COLO829 (cell line): ENCODE results near the gene GH2.
"Not testable (repeated sequence)": the region's sequence is repeated elsewhere in the genome, so short reads cannot be mapped to it uniquely, and the experiment has no call there.

Experiments used
- DNase-seq: peaks from one replicate; pipeline ENCODE4 v3.0.0; 2012; ENCODE audit warnings: low spot score

The GH2 gene

GRCh38 chr17:63873577-63873976, 8.2 kb downstream of the GH2 start, which contains the start of gene CSH2:
Gene CSH2, minus strand, starts transcription at chr17:63873677. Its CDS starts 63 bp downstream, at chr17:63873614.
- DNase-seq, result not testable (repeated sequence)

DNA sequence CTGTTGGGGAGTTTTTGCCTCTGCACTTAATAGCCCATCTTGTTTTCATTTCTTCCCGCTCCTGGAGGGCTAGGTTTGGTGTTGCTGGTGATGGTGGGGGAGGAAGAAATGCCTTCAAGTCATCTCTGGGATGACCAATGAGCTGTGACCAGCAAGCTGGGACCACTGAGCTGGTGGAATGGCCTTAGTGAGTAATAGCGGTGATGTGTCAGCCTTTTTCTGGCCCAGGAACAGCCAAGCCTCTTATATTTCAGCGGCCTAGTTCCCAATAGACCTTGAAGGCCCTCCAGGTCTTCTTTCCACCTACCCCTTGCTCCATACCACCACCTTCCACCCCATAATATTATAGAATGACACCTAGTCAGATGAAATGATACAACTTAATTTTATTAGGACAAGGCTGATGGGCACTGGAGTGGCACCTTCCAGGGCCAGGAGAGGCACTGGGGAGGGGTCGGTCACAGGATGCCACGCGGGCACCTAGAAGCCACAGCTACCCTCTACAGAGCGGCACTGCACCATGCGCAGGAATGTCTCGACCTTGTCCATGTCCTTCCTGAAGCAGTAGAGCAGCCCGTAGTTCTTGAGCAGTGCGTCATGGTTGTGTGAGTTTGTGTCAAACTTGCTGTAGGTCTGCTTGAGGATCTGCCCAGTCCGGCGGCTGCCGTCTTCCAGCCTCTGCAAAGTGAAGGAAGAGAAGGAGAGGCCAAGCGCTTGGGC, 9.9 kb downstream of the GH2 start:
- not testable (repeated sequence) for DNase-seq

- not testable (repeated sequence) for DNase-seq
Observed at GRCh38 chr17:63870292-63870665, 11.5 kb downstream of the GH2 start.

DNA sequence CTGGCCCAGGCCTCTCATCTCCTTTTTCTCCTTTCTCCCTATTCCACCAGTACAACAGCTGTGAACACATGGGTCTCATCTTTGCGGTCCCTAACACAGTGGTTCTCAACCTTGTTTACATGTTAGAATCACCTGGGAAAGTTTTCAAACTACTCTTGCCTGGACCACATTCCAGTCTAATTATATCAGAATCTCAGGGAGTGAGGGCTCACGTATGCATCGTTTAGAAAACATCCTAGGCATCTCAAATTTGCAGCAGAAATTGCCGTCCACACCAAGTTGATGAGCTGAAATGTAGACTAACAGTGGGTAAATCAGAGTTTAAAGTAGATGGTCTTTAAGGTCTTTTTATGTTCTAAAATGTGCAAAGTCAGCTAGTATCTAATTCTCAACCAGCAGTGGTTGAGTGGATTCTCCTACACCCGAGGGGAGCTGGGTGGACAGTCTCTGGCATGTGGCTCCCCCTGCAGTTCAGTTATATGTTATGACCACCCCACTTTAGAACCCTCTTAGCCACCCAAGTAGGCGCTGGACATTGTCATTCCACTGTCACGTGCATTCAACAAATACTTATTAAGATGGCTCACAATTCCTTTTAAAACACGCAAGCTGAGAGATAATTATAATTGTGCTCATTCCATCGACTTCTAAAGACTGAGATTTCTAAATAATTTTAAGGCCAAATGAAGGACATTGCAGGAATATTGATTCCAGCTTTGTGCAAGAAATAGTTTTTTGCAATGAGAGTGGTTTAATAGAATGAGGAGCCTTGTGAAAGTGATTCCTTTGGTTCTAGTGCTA, 12.1 kb downstream of the GH2 start:
- not testable (repeated sequence) for DNase-seq

DNA sequence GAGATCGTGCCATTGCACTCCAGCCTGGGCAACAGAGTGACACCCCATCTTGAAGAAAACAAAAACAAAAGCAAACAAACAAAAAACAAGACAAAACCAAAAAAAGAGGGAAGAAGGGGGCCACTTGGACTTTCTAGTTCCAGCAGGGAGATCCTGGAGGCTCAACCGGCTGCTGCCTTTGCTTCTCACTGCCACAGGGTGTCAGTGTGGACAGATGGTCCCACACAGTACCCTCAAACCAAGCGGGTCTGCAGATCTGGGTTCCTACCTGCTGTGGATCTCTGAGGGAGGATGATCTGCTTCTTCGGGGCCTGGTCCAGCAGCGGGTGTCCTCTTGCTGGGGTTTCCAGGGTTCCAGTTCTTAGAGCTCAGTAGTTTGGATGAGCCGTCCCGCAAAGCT, 15.1 kb downstream of the GH2 start:
- not testable (repeated sequence) for DNase-seq

- no peak for DNase-seq
Observed at GRCh38 chr17:63859257-63859656, 22.5 kb downstream of the GH2 start.

DNA sequence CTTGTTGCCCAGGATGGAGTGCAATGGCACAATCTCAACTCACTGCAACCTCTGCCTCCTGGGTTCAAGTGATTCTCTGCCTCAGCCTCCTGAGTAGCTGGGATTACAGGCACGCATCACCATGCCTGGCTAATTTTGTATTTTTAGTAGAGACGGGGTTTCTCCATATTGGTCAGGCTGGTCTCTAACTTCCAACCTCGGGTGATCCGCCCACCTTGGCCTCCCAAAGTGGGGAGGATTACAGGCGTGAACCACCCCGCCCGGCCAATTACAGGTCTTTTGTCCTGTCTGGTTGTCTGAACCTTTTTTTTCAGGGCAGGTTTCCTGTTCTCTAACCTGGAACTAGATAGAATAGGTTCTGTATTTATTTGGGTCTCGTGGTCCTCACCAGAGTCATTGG, 25.3 kb downstream of the GH2 start:
- not testable (repeated sequence) for DNase-seq

DNA sequence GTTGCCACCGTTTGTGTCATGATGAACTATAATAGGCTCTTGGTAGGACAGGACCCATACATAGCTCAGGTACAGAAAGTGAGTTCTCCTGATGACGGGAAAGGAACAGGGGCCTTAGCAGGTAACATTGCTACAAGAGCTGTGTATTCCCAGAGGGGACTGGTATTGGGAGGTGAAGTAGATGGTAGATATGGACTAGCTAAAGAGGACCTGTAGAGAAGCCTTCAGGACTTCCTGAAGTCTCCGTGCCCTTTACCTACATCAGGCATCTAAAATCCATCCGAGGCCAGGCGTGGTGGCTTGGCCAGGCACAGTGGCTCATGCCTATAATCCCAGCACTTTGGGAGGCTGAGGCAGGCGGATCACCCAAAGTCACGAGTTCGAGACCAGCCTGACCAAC, 26.6 kb downstream of the GH2 start:
- DNase-seq, result no peak

- no peak for DNase-seq
Observed at GRCh38 chr17:63854709-63855108, 27.0 kb downstream of the GH2 start.

GRCh38 chr17:63853260-63853659, 28.5 kb downstream of the GH2 start:
- DNase-seq, result no peak

GRCh38 chr17:63850401-63850800, 31.3 kb downstream of the GH2 start:
- DNase-seq, result no peak

DNA sequence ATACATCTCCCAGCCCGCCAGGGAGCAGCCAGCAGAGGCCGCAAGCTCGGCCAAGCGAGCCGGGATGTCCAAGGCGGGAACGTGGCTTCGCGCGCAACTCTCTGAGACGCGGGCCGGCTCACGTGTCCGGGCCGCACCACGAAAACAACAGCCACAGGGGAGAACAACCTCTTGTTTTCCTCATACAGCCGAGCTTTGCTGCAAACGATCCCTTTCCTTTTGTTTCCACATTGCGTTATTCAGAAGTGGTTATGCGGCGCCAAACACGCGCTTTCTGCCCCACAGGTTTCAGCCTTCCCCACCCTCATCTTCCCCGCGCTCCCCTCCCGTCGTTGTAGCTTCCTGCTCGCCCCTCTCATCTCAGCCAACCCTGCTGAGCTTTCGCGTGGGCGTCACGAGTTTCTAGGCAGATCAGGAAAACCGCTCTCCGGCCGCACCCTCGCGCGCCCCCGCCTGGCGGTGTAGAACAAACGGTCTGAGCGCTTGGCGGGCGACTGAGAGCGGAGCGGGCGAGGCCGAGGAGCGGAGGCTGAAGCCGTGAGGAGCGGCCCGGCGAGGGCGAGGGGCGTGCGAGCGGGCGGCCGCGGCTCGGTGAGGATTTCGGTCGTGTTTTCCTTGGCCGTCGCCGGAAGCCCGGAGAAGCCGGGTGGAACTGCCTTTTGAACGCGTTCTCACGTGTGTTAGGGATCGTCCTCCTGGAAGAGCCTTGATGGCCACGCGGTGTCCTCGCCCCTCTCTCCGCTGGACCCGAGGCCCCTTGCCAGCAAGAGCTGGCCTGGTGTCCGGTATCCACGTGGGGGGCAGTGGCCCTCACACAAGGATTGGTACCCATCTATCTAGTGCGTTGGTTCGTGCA, 32.7 kb downstream of the GH2 start:
- DNase-seq, result peak; percentile 94

GRCh38 chr17:63847525-63848249, 34.1 kb downstream of the GH2 start:
- no peak for DNase-seq

DNA sequence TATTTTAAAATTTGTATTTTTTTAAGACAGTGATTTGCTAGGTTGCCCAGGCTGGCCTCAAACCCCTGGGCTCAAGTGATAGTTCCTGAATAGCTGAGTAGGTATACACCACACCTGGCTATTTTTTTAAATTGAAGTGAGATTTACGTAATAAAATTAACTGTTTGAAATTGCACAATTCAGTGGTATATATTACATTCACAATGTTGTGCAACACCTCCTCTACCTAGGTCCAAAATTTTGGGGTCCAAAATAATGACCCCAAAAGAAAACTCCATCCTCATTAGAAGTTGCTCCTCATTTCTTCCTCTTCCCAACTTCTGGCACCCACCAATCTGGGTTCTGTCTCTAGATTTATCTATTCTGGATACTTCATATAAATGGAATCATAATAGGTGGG, 36.2 kb downstream of the GH2 start:
- DNase-seq, result no peak

GRCh38 chr17:63843910-63844677, 37.6 kb downstream of the GH2 start:
- DNase-seq, result no peak

- DNase-seq, result not testable (repeated sequence)
Observed at GRCh38 chr17:63843387-63843888, 38.3 kb downstream of the GH2 start.

DNA sequence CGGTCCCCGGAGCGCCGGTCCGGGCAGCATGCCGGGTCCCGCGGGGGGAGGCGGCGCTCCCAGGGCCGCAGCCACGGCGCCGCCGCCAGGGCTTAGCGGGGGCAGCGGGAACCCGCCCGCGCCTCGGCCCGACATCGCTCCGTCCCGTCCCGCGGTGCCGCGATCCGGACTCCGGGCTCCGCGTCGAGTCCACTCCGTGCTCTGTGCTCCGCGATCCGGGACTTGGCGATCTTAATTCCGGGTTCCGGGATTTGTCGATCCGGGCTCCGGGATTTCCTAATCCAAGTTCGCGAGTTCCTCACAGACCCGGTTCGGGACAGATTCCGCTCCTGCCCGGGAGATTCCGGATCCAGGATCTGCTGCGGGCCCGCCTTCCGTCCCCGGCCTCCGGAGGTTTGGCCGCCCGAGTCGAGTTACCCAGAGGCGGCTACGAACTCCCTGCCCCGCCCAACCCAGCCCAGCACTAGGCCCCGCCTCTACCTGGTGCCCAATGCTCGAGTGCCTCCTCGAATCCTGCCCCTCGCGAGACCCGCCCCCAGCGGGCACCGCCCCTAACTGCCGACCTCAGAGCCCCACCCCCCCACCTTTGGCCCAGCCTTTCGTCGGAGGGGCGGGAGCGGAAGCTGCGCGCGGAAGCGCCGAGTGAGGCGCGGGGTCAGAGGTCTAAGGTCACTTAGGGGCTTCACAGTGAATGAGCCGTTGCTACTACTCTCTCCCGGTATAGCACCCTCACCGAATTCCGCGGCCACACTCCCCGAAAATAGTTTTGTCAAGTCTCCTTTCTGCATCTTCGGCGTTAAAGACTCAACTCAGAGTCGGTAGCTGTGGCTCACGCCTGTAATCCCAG, 39.0 kb downstream of the GH2 start, which contains the start of gene SMARCD2:
Gene SMARCD2 (minus strand): TSS at position 146 of the 847 bp plus-strand sequence. CDS start 11 bp downstream, at position 135.
- DNase-seq, result peak; percentile 97

DNA sequence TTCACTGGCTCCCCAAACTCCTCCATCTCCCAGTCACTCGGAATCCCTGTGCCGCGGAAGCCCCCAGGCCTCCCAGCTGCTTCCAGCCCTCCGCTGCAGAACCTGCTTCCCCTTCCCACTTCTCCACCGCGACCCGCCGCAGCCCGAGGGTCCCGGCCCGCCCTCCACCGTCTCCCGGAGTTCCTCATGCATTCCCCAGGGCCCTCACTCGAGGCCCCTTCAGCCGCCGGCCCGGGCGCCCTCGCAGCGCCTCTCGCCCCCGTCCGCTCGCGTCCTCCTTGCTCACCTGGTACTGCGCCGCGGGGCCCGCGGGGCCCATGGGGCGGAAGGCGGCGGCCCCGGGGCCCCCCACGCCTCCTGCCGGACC, 39.6 kb downstream of the GH2 start:
- DNase-seq, result no peak

DNA sequence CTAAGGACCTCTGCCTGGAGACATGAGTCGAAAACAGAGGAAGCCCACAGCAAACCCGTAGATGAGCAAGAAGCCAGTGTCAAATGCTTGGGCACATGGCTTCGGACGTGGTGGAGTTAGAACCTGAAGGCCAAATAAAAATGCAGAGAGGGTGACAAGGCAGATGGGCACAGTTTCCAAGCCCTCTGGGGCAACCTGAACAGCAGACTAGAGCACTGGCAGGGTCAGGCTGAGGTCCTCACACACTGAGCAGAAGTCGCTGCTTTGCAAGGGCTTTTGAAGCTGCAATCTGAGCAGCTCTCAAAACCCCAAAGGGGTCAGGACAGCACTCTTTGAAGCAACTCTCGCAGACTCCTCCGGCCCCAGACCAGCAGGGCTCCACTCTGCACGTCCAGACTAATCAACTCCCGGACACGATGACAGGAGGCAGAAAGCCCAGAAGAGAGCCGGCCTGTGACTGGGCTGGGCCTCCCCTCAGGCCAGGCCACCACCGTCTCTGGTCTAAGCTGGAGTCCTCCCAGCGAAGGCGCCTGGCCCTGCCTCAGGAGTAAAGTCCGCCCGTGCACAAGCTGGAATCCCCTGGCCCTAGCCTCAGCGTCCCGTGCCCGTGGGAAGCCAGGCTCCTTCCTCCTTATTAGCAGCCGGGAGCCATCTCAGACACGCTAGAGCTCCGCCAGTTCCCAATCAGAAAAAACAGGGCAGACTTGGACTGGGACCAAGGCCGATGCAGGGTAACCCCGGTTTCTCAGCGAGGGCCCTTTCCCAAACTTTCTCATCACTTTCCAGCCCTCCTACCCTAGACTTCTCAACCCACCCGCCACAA, 40.2 kb downstream of the GH2 start:
- no peak for DNase-seq
